Pancreas (tissue), 10 donors: ENCODE data around the gene ESF1. TPM values are rescaled to one million over a fixed set of nuclear protein-coding genes. Genes with fewer than 3 reads are reported as not detected.

Experiments
- ATAC-seq, 4 donors: fragments of 200-7000 bp; cut with Tn5 transposase; one replicate each; pipeline versions ENCODE4 v1.8.0 to v1.9.1; 2020; ENCODE audit warnings: mild to moderate bottlenecking in 4 of 4, moderate library complexity in 4 of 4
- DNase-seq, 6 donors: peaks; one replicate each; pipeline ENCODE4 v3.0.0-alpha.2; 2020
- FAIRE-seq: peaks from 2 replicates; lab custom pipeline; 2012; peaks lifted over from hg19 to GRCh38; lab: Jason Lieb, UNC
- H3K27ac ChIP-seq, 4 donors: fragments of 200-600 bp; sonication (generic); 1 replicate in 3 of 4; 2 replicates in 1 of 4; pipeline versions ENCODE4 v1.5.0 to v1.8.0; 2020
- H3K27me3 ChIP-seq, 4 donors: fragments of 200-600 bp; one replicate each; pipeline ENCODE4 v1.8.0; 2021
- H3K36me3 ChIP-seq, 3 donors: fragments of 200-600 bp; sonication (generic) in 1 of 3; one replicate each; pipeline versions ENCODE4 v1.5.0 to v1.8.0; 2020 to 2021
- H3K4me1 ChIP-seq, 3 donors: fragments of 200-600 bp; one replicate each; pipeline ENCODE4 v1.8.0; 2021
- H3K4me3 ChIP-seq, 4 donors: fragments of 200-600 bp; sonication (generic) in 2 of 4; one replicate each; pipeline versions ENCODE4 v1.5.0 to v1.8.0; 2020 to 2021
- H3K9me3 ChIP-seq, 4 donors: fragments of 200-600 bp; one replicate each; pipeline ENCODE4 v1.8.0; 2021
- WGBS, 2 donors: extraction: QIAGEN DNeasy Blood & Tissue Kit; methylation state at CpG; one replicate each; pipeline ENCODE4 v1.1.7; 2013; 5-methylcytosine and 5-hydroxymethylcytosine counted together
- intact Hi-C, 3 donors: fragments of 100-400 bp; cut with DNase I; formaldehyde crosslinking; loops; one replicate each; pipeline versions ENCODE4 v1.11.1 to v1.14.2; 2022
- polyA plus RNA-seq, 2 donors: library from polyadenylated mRNA; stranded (reverse); fragments of 200-250 nt; gene quantifications; one replicate each; pipeline ENCODE4 v1.2.3, GENCODE V29; 2013
- total RNA-seq, 6 donors: library from RNA; stranded (reverse); fragmentation: NEBNext Ultra II Directional in 4 of 6; extraction: Animal tissue kit (Norgen Biotek cat#: 25700) in 4 of 6; gene quantifications; one replicate each; pipeline versions ENCODE4 v1.2.1 to v1.2.4, GENCODE V29; 2021 to 2023
- TF ChIP-seq, protein P1 (sequence below), 4 donors: fragments of 200-600 bp; sonication (generic) in 3 of 4; IDR thresholded peaks; one replicate each; pipeline versions ENCODE4 v1.5.0 to v1.8.0; 2021; ENCODE audit warnings: antibody characterized with exemption in 4 of 4
- donor health status: healthy with polysubstance abuse.
- donor health status: DM: no; HTN: no; CAD: no; lungs with moderate emphysema.
- donor health status: DM: no; HTN: no; CAD: no.
- donor health status: control.
- donor health status: control.
- donor health status: Bipolar disorder and iron deficiency.
- donor health status: DM: yes; HTN: yes; CAD: no.
- donor health status: DM: no; HTN: no; CAD: no.
- donor health status: DM: no; HTN: no; CAD: no.
- donor health status: DM: yes; HTN: yes; CAD: no.

Gene ESF1
- total and polyA plus RNA-seq, 8 donors: 2.8 to 7.4 (median 5.9) TPM

DNA sequence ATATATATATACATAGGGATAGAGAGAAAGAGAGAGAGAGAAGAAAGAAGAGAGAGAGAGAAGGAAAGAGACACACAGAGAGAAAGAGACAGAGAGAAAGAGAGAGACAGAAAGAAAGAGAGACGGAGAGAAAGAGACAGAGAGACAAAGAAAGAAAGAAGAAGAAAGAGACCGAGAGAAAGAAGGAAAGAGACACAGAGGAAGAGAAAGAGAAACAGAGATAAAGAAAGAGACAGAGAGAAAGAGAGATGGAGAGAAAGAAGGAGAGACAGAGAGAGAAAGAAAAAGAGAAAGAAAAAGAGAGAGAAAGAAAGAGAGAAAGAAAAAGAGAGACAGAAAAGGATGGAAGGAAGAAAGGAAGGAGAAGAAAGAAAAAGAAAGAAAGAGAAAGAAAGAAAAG lies 99.1 kb downstream of the ESF1 start:
- 77 to 80% methylated on average over 2 of the region's 2 CpGs for WGBS, 2 donors
- no peaks in the 10 kb centered on the region for H3K27me3 ChIP-seq
- DNase-seq: no peak
- no peaks in the 10 kb centered on the region for H3K4me1 ChIP-seq
- TF ChIP-seq, protein P1, sequence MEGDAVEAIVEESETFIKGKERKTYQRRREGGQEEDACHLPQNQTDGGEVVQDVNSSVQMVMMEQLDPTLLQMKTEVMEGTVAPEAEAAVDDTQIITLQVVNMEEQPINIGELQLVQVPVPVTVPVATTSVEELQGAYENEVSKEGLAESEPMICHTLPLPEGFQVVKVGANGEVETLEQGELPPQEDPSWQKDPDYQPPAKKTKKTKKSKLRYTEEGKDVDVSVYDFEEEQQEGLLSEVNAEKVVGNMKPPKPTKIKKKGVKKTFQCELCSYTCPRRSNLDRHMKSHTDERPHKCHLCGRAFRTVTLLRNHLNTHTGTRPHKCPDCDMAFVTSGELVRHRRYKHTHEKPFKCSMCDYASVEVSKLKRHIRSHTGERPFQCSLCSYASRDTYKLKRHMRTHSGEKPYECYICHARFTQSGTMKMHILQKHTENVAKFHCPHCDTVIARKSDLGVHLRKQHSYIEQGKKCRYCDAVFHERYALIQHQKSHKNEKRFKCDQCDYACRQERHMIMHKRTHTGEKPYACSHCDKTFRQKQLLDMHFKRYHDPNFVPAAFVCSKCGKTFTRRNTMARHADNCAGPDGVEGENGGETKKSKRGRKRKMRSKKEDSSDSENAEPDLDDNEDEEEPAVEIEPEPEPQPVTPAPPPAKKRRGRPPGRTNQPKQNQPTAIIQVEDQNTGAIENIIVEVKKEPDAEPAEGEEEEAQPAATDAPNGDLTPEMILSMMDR (IDR thresholded peaks at IDR 0.05): no peak
- H3K36me3 ChIP-seq: no peaks in the 10 kb centered on the region
- no peak for FAIRE-seq
- H3K27ac ChIP-seq: no peak overlapping the region
- H3K9me3 ChIP-seq: no peaks in the 10 kb centered on the region
- no peak overlapping the region for H3K4me3 ChIP-seq
- intact Hi-C loops: no loop called here
- ATAC-seq: no peak

DNA sequence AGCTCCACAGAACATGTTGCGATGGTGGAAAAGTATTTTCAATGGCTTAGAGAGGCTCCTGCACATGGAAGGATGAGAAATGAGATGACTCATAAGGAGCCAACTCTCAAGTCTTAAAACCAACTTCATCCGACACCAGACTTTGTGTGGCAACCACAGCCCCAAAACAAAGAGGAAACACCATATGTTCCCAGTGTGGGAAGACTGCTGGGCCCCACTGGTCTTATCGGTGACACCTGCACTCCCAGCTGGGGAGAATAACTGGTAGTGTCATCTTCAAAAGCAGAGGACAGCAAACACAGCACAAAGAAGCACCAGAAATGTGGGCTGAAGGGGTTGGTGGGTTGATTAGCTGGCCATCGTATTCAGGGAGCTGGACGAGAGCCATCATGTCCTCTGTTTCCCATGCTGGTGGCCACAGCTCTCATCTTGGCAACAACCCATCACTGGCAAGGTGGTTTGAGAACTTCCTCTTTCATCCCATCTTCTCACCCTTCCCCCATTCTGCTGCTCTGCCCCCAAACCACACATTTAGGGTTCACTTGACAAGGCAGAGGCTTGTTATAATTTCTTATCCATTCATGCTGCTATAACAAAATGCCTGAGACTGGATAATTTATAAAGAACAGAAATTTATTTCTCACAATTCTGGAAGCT lies 100.0 kb downstream of the ESF1 start:
- no peaks in the 10 kb centered on the region for H3K9me3 ChIP-seq
- no peaks in the 10 kb centered on the region for H3K4me1 ChIP-seq
- intact Hi-C loops: no loop called here
- no peaks in the 10 kb centered on the region for H3K27me3 ChIP-seq
- no peak overlapping the region for H3K4me3 ChIP-seq
- TF ChIP-seq, protein P1 (IDR thresholded peaks at IDR 0.05): no peak
- no peak for DNase-seq
- WGBS, 2 donors: 69 to 70% methylated on average over 5 of the region's 5 CpGs
- H3K27ac ChIP-seq: no peak overlapping the region
- no peak for ATAC-seq
- no peak for FAIRE-seq
- H3K36me3 ChIP-seq: no peaks in the 10 kb centered on the region

DNA sequence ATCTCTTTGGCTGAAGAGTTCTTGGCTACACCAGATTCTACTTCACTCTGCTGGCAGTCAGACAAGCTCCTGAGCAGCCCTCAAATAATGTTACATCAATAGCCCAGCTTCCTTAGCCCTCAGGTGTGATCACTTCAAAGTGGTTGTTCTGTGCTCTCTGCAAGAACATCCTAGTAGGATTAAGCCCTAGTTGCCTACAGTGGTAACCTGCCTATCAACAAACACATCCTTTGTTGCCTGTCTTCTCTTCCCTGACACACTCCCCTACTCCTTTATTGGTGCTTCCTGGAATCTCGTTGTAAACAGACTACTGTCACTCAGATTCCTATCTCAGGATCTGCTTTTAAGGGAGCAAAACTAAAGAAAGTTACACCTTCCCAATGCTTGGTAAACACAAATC lies 100.9 kb downstream of the ESF1 start:
- no peaks in the 10 kb centered on the region for H3K9me3 ChIP-seq
- ATAC-seq: no peak
- 3 to 11% methylated on average over 1 of the region's 1 CpG for WGBS, 2 donors
- H3K27ac ChIP-seq: no peak overlapping the region
- H3K27me3 ChIP-seq: no peaks in the 10 kb centered on the region
- H3K36me3 ChIP-seq: no peaks in the 10 kb centered on the region
- no peak for DNase-seq
- H3K4me3 ChIP-seq: no peak overlapping the region
- TF ChIP-seq, protein P1 (IDR thresholded peaks at IDR 0.05): no peak
- no peaks in the 10 kb centered on the region for H3K4me1 ChIP-seq
- intact Hi-C loops: no loop called here
- no peak for FAIRE-seq

DNA sequence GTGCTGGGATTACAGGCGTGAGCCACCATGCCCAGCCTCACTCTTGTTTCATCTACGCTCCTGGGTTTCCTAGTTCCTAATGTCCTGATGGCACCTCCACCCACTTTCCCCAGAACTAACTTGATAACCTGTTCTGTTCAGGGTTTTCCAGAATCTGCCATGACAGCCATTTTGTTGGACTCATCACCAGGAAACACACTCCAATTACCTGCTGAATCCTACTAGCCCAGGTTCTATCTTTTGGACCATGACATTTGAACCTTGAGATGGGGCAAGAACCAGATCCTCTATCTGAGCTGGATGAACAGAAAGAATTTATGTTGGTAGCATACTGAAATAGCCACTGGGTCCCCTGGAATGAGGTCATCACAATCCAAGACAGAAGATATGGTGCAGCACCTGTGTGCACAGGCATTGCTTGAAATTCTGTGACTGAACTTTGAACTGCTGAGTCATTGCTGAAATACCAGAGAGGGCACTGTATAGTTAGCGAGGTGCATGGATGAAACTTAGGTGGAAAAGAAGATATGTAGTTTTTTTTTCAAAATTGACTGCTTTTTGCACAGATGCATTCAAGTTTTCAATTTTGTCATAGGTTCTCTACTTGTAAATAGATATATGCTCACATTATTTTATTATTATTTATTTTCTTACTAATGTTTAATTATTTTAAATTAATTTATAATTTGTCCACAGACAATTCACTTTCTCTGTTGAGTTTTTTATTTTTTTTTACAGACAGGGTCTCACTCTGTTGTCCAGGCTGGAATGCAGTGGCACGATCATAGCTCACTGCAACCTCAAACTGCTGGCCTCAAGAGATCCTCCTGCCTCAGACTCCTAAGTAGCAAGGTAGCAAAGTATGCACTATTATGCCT lies 103.2 kb downstream of the ESF1 start:
- no peak for FAIRE-seq
- peak; percentile 76 to 95 (median 84) for ATAC-seq
- Histone ChIP-seq H3K4me1 (no peaks in the 10 kb centered on the region), H3K27ac (no peak overlapping the region), H3K27me3 (no peaks in the 10 kb centered on the region), H3K4me3 (no peak overlapping the region), H3K9me3 (no peaks in the 10 kb centered on the region), H3K36me3 (no peaks in the 10 kb centered on the region)
- TF ChIP-seq, protein P1 (IDR thresholded peaks at IDR 0.05): no peak
- peak in 1 of 6 donors; percentile 12 for DNase-seq
- intact Hi-C loops: no loop called here
- WGBS, 2 donors: 53 to 74% methylated on average over 4 of the region's 4 CpGs
